Measurements from ENCODE around the gene KIF25.
"Not testable (repeated sequence)": the region's sequence is repeated elsewhere in the genome, so short reads cannot be mapped to it uniquely, and the experiment has no call there.

Gene KIF25

DNA sequence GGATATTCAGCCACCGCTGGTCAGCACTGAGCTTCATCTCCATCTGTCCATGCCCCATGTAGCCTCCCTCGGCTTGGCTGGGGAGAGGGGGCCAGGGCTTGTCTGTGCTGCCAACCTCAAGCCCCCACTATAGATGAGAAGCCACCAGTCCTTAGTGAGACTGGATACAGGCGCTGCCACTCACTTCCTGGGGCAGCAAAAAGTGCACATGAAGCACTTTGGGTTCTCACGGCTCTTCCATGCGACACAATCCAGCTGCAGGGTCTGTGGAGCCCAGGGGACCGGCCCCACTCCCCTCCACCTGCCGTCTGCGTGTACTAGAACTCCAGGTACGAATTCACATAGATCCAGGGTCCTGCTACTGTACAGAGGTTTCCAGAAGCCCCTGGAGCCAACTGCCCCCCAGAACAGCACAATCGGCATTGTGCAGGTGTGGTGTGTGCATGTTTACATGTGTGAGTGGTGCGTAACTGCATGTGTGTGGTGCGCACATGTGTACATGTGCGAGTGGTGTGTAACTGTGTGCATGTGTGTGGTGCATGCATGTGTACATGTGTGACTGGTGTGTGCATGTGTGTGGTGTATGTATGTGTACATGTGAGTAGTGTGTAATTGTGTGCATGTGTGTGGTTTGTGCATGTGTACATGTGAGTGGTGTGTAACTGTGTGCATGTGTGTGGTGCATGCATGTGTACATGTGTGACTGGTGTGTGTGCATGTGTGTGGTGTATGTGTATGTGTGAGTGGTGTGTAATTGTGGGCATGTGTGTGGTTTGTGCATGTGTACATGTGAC lies 76.7 kb downstream of the KIF25 start:
- no peak for DNase-seq

DNA sequence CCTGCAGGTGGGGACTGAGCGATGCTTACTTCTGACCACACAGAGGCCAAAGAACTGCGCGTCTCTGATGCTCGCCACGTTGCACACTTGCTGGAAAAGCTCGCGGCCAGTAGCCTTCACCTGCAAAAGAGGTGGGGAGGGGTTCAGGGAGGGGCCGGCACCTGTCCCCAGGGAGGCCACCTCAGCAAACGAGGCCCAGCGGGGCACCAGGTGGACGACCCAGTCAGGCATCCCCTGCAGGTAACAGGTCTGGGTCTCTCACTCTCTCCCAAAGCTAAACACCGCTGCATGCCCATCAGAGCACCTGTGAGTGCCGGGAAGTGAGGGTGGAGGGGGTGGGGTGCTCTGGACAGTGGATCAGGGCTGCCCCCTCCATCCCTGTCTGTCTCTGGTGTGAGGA lies 77.7 kb downstream of the KIF25 start:
- DNase-seq = no peak

DNA sequence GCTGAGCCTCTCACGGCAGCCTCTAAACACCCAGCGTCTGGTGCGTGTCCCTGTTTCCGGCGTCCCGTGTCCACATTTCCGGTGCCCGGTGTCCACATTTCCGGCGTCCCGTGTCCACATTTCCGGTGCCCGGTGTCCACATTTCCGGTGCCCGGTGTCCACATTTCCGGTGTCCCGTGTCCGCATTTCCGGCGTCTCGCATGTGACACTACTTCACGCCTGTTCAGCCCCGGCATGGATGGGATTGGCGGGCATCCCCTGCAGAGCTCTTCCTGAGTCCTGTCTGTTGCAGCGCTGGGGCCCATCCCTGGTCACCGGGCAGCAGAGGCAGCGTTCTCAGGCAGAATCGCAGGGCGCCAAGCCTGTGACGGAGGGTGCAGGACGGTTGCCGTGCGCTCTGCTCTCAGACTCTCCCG lies 78.3 kb downstream of the KIF25 start:
- no peak for DNase-seq

DNA sequence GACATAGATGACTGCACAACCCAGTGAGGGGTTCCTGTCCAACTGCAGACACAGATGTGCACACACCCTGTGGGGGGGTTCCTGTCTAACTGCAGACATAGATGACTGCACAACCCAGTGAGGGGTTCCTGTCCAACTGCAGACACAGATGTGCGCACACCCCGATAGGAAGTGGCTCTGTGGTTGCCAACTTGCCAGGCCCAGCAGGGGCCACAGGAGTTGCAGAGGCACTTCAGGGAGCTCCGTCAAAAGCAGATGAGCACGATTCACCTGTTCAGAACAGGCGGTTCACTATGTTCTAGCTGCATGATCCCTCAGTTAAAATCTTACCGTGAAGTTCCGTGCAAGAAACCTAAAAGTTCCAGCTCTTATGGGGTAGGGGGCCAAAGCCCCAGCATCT lies 79.9 kb downstream of the KIF25 start:
- DNase-seq = not testable (repeated sequence)

DNA sequence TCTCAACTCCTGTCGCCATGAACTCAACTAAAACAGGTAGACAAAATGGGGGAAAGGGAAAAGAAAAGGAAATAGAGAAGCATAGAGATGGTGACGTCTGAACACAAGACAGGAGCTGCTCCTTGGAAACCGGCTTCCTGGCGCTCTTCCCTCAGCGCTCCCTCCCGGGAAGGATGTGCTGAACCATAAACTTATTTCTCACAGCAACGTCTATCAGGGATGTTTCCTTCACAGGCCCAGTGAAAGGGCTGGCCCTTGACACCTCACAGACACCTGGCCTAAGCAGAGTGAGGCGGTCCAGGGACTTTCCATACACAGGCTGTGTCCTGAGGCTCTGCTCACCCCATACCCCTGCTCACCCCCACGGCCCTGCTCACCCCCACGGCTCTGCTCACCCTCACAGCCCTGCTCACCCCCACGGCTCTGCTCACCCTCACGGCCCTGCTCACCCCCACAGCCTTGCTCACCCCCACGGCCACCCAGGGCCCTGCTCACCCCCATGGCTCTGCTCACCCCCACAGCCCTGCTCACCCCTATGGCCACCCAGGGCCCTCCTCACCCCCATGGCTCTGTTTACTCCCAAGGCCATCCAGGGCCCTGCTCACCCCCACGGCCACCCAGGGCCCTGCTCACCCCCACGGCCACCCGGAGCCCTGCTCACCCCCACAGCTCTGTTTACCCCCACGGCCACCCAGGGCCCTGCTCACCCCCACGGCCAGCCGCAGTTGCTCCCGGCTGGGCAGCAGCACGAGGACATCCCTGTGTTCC lies 80.9 kb downstream of the KIF25 start:
- DNase-seq = no peak

DNA sequence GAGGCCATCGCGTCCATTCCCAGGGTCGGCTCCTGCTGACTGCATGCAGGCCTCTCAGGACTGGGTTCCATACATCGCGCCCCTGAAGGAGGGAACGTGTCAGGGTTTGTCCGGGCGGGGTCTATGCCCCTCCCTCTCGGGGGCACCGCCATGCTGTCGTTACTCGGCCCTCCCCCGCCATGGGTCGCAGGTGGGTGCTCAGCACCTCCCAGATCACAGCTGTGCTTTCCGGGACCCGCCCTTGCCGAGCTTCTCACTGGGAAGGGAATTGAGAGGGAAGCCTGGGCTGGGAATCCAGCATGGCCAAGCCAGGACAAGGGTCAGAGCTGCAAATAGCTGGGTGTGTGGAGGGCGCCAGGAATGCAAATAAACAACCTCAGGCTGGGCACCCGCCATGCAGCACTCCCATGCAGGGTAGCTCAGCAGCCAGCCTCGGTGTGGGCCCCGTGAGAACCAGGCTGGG lies 81.5 kb downstream of the KIF25 start, which contains the start of gene FRMD1:
Gene FRMD1, minus strand, starts transcription at position 270 of the 463 bp plus-strand sequence. Its CDS starts 118 bp downstream, at position 152.
- no peak for DNase-seq

DNA sequence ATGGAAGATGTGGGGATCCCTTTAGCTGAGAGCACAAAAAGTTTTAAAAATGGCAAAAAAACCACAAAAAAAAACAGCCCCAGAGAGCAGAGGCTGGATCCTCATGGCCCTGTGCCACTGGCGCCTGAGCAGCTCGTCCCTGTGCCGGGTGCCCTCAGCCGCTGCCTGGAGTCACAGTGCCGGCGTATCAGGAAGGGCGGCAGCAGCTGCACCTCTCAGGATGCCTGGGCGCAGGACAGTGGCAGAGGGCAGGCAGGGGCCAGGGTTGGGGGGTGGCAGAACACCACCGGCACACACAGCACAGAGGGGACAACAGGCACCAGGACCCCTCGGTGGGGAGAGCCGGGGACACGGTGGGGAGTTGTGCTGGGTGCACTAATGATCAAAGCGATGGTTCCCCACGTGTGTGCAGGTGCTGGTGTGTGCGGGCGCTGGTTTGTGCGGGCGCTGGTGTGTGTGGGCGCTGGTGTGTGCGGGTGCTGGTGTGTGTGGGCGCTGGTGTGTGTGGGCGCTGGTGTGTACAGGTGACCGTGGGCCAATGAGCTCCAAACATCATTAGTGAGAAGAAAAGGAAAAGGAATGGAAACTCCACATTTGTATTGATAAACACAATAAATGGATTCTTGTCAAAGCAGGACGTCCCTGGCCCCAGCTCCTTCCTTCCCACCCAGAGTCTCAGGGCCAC lies 83.1 kb downstream of the KIF25 start:
- no peak for DNase-seq

DNA sequence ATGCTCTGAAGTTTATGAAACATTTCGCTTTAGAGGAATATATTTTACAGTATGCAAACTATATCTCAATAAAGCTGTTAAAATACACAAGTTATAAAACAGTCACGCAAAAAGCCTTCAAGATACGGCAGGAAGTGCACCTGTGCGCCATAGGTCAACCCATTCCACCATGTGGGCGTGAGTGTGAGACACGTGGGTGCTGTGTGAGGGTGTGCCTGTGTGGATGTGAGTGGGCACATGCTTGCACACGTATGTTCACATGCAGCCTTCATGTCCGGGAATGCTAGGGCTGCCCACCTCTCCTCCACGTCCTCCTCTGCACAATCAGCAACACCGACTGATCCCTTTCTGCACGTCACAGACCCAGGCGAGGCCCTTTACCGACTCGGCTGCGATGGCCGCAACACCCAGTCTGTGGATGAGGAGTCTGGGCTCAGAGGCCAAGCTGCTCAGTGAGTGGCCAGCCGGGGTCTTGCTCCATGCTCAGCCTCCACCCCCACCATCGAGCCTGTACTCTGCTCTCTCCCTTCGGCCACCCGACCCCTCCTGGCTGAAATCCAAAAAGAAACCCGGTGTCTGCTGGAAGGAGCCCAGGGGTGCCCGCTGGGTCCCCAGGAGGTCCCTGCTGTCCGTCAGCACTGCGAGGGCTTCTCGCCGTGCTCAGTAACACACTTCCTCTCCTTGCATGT lies 84.5 kb downstream of the KIF25 start:
- DNase-seq = no peak

DNA sequence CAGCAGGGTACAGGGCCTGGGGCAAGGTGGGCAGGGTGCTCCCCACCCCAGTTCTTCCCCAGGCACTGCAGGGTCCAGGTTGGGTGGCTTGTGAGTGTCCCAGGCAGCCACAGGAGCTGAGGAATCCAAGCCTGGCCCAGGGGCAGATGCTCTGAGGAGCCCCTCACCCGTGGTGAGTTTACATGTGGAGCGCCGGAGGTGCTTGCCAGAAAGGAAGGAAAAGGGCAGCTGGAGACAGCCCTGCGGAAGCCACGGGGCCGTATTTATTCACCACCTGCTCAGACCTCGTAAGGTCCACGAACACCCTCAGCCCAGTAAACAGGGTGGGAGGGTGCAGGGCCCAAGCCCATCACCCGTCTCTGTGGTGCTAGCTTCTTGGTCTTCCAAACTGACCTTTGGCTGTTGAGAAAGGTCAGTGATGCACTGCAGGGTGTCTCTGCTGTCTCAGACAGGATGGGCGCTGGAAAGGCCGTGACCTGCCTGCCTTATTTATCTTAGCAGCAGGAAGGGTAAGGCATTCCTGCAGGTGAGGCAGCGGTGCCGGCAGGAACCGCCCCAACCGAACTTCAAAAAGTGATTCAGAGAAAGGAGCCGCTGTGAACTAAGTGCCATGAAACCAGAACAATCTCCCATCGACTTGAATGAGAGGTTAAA lies 85.5 kb downstream of the KIF25 start:
- DNase-seq = no peak

DNA sequence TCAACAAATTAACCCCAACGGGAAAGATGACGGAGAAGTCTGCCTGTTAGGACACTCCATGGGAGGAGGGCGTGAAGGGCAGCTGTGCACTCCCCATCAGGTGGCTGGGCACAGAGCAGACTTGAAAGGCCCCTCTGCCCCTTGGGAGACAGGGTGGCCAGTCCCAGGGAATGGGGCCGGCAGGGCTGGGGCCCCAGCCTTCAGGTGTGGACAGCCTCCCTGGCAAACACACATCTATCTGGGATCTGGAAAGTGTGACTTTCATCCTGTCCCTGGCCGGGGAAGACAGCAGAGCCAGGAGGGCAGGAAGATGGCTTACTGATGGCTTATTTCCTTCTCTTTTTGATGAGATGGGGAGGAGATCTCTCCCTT lies 86.0 kb downstream of the KIF25 start:
- no peak for DNase-seq

DNA sequence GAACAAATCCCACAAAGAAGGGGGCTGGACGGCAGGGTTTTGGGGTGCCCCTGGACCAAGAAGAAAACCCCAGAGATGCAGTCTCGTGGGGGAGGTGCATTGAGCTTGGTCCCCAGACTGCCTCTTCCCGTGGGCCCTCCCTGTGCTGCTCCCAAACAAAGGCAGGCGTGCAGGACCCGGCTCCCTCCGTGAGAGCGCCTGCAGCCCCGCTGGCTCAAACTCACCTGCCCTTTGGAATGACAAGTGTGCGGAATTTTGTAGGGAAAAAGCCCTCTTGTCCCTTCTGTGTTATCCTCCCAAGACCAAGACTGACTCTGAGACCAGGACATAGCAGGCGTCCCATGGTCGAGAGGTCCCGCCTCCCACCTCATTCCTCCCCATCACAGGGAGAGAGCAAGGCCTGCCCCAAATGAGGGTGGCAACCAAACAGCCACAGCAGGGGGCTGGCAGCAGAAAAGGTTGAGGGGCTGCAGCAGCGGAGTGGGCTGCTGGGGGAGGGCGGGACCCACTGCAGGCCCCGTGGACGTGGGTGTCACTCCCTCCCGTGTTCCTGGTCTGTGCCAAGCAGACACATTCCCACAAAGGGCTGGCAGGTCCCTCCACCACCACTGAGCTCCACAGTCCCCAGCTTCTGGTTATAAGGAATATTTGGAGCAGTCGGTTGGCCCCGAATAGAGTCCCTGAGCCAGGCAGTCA lies 87.1 kb downstream of the KIF25 start:
- no peak for DNase-seq

DNA sequence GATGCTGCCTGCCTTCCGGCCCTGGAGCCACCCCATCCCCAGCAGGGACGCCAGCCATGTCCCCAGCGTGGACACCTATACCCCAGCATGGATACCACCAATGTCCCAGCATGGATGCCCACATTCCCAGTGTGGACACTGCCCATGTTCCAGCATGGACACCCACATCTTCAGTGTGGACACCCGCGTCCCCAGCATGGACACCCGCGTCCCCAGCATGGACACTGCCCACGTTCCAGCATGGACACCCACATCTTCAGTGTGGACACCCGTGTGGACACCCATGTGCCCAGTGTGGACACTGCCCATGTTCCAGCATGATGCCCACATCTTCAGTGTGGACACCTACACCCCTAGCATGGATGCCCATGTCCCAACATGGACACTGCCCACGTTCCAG lies 88.6 kb downstream of the KIF25 start:
- DNase-seq = no peak

DNA sequence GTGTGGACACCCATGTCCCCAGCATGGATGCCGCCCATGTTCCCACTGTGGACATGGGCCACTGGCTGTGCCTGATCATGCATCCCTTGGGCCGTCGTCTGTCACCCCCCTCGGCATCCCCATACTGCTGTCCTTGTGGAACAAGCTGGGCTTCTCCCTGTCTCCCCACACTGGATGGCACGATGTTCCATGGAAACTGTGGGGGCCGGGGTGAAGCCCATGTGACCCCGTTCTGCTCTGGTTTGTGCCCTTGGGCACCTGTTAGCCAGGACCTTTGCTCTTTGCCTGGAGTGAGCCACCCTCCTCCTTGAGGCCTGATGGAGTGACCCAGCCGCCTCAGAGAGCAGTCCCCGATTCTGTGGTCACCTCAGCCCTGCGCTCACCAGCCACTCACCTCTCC lies 89.1 kb downstream of the KIF25 start:
- DNase-seq = no peak

DNA sequence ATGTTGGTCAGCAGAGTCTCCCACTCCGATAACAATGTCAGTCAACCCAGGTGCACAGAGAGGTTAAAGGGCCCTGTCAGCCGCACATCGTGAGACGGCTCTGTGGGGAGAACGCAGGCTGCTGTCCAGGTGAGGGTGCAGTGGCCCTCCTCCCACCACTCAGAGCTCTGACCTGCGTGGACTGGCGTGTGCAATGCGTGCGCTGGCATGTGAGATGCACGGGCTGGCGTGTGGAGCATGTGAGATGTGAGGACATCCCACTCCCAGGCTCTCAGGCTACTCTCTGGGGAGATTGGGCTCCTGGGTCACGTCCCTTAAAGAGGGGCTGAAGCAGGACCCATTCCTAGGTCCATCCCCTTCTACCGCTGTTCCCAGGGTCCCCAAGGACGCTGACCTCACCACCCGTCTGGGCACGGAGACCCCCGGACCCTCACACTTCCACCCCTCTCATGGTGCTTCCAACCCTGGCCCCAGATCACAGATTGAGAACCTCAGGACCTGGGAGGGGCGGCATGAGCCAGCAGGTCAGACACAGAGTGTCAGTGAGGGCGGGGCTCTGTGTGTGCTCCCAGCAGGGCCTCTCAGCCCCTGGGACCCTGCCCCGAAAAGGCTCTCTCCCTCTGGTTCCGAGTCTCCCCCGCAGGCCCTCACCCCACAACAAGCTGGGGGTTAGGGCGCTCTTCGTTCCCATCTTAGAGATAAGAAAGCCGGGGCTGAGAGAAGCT lies 90.1 kb downstream of the KIF25 start:
- DNase-seq = no peak

DNA sequence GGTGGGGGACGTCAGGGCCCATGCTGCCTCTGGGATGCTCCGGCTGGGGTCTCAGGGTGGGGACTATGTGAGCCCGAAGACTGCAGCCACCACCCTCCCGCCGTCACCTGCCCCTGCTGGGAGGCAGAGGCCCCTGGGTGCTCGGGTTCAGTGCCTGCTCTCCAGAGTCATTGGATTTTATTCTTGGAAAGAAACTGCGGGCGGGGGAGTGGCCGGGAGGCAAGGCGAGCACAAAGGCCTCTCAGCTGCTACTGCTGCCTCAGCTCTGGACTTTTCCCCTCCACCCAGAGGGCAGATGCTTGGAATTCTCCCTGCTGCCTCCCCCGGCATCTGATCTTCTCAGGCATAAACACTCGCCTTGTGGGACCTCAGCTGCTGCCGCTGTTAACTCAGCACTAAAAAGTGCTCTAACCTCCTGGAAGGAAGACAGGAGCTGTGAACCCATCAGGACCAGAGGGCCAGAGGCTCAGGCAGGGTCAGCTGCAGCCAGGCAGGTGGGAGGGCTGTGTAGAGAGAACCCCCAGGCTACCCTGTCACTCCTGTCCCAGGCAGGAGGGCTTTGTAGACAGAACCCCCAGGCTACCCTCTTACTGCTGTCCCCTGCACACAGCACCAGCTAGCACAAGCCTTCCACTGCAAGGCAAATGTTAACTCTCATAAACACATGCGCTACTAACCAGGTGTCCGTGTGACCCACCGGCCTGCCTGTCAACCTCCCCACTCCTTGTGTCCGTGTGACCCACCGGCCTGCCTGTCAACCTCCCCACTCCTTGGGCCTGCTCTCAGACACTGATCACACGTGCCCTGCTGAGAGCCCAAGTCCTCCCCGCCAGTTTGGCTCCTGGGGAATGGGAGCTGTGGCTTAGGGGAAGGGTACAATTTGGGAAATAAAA lies 90.9 kb downstream of the KIF25 start:
- no peak for DNase-seq

DNA sequence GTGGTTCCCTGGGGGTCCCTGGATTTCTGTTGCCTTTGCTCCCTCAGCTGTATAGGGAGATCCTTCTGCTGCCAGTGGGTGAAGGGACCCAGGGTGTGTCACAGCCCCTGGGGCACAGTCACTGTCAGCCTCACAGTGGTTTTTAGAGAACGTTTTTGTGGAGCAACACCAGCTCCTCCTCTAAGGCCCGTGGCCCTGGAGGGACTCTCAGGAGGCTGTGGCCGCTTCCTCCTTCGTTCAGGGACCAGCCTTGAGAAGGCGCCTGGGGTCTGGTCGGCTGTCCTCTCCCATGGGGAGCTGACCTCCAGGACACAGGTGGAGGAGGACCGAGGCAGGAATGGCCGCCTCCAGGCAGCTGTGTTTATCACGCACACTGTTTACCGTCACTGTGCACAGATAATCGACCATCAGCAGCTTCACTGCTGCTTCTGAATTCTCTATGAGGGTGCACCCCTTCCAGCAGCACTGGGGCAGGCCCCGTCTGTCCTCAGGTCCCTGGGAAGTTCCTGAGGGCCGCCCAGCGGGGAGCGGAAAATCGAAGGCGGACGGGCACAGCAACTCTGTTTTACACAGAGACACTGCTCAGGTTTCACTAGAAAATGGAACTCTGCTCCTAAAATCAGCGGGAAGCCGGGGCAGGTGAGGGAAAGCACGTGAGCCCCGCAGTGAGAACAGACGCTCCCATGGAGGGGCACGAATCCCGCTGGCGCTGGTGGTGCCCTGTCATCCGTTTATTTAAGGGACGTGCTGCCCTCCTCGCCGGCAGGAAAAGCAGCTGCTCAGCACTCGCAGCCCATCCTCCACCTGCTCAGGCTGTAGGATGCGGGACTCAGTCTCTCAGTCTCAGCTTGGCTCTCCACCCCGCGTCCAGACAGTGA lies 92.0 kb downstream of the KIF25 start:
- DNase-seq = no peak

DNA sequence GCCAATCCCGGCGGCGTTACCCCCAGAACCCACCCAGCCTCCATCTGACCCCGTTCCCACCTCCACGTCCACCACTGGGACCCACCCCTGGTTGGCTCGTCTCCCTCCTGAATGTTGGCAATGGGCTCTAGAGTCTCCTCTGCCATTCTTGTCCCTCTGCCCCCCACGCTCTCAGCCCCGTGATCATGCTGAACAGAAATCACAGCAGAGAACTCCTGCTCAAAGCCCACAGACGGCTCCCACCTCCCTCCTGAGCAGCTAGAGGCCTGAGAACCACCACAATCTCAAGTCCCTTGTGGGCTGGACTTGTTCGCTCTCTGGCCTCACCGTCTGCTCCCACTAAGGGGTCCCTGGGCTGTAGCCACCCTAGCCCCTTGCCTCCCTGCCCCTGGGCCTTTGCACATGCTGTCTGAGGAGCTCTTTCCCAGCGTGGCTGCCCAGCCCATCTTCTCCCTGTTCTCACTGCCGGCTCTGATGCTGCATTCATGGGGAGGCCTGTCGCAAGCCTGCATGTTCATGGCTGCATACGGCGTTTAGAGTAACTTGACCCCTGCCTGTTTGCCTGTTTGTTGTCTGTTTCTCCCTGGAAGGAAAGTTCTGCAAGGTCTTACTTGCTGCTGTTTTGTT lies 92.7 kb downstream of the KIF25 start:
- no peak for DNase-seq

DNA sequence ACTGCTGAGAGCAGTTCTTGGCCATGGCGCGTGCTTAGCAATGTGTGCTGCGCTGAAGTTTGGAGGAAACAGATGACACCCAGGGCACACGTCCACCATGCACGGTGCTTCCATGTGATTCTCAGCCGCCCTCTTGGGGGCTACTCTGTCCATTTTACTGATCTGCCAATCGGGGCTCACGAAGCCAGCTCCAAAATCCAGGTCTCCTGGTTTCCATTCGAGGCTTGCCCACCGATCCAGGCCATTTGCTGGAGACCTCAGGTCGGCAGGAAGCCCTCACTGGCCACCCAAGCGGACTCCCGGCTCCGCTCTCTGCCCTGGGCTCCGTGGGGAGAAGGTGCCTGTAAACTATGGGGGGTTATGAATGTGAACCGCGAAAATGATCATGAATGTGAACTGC lies 93.2 kb downstream of the KIF25 start:
- no peak for DNase-seq

Measured in hematopoietic multipotent progenitor cell treated with erythropoietin and hydrocortisone succinate and interleukin-3 and kit ligand, for 6 days (in vitro differentiated cells).